CD4-positive, alpha-beta T cell treated with Interleukin-12 subunit alpha and Interleukin-12 subunit beta, for 1 hour (primary cell): ENCODE results near the gene RPL31.

Experiments used
- DNase-seq: peaks from one replicate; pipeline ENCODE4 v3.0.0-alpha.2; 2020

The RPL31 gene

GRCh38 chr2:100976061-100976460 lies 26.0 kb upstream of the RPL31 start:
- no peak for DNase-seq

- no peak for DNase-seq
Observed at GRCh38 chr2:100976645-100977391, 25.3 kb upstream of the RPL31 start.

- DNase-seq = no peak
Observed at GRCh38 chr2:100977511-100977910, 24.6 kb upstream of the RPL31 start.

GRCh38 chr2:100978582-100979191 lies 23.4 kb upstream of the RPL31 start:
- no peak for DNase-seq

- DNase-seq = no peak
Observed at GRCh38 chr2:100980046-100980445, 22.0 kb upstream of the RPL31 start.

- DNase-seq = no peak
Observed at GRCh38 chr2:100981011-100981410, 21.1 kb upstream of the RPL31 start.

GRCh38 chr2:100982431-100982861 lies 19.6 kb upstream of the RPL31 start:
- no peak for DNase-seq

- DNase-seq = no peak
Observed at GRCh38 chr2:100983201-100983600, 18.9 kb upstream of the RPL31 start.

GRCh38 chr2:100983684-100984310 lies 18.3 kb upstream of the RPL31 start:
- no peak for DNase-seq

GRCh38 chr2:100984892-100985307 lies 17.2 kb upstream of the RPL31 start:
- DNase-seq = peak; percentile 75

- no peak for DNase-seq
Observed at GRCh38 chr2:100986157-100986556, 15.9 kb upstream of the RPL31 start.

- no peak for DNase-seq
Observed at GRCh38 chr2:100987536-100987935, 14.6 kb upstream of the RPL31 start.

- DNase-seq = no peak
Observed at GRCh38 chr2:100987974-100988373, 14.1 kb upstream of the RPL31 start.

GRCh38 chr2:100988630-100989417 lies 13.3 kb upstream of the RPL31 start:
- DNase-seq = no peak

GRCh38 chr2:100989666-100990065 lies 12.4 kb upstream of the RPL31 start:
- no peak for DNase-seq

GRCh38 chr2:100990166-100990565 lies 11.9 kb upstream of the RPL31 start:
- DNase-seq = no peak

GRCh38 chr2:100990650-100991403 lies 11.3 kb upstream of the RPL31 start:
- no peak for DNase-seq

GRCh38 chr2:100991404-100991773 lies 10.7 kb upstream of the RPL31 start:
- no peak for DNase-seq

GRCh38 chr2:100992262-100992661 lies 9.8 kb upstream of the RPL31 start:
- no peak for DNase-seq

GRCh38 chr2:100993294-100993693 lies 8.8 kb upstream of the RPL31 start:
- DNase-seq = no peak

GRCh38 chr2:100995309-100996075 lies 6.6 kb upstream of the RPL31 start:
- DNase-seq = no peak
